IMR-90 (cell line): ENCODE results near the gene UBE3B.

Experiments
- BHLHE40 ChIP-seq: fragments of 150-350 bp; IDR thresholded peaks from 2 replicates; pipeline ENCODE4 v1.6.1; 2016; ENCODE audit warnings: mild to moderate bottlenecking, low read depth, low read length
- CEBPB ChIP-seq: IDR thresholded peaks from 2 replicates; pipeline ENCODE4 v1.6.1; 2012; ENCODE audit warnings: low read depth, low read length, improper control_type of control experiment
- CHD1 ChIP-seq: IDR thresholded peaks from 2 replicates; pipeline ENCODE4 v1.6.1; 2012; ENCODE audit warnings: low read depth, low read length, improper control_type of control experiment
- FOS ChIP-seq: fragments of 150-350 bp; IDR thresholded peaks from 2 replicates; pipeline ENCODE4 v1.6.1; 2016; ENCODE audit warnings: low read depth, low read length
- MAFK ChIP-seq: IDR thresholded peaks from 2 replicates; pipeline ENCODE4 v1.6.1; 2012; ENCODE audit warnings: low read depth, low read length, improper control_type of control experiment
- POLR2A ChIP-seq: IDR thresholded peaks from 2 replicates; pipeline ENCODE4 v1.6.1; 2012; ENCODE audit warnings: mild to moderate bottlenecking, low read depth, low read length
- RAD21 ChIP-seq: IDR thresholded peaks from 2 replicates; pipeline ENCODE4 v1.6.1; 2012; ENCODE audit warnings: low read length, improper control_type of control experiment
- RCOR1 ChIP-seq: IDR thresholded peaks from 2 replicates; pipeline ENCODE4 v1.6.1; 2012; ENCODE audit warnings: mild to moderate bottlenecking, low read length, improper control_type of control experiment; ENCODE audit not compliant: insufficient replicate concordance
- SMC3 ChIP-seq: fragments of 150-350 bp; IDR thresholded peaks from 2 replicates; pipeline ENCODE4 v1.6.1; 2016; ENCODE audit warnings: low read depth, mild to moderate bottlenecking, antibody characterized with exemption, low read length, moderate library complexity
- TF ChIP-seq, protein P1 (sequence below): conservative IDR thresholded peaks from 2 replicates; pipeline ENCODE4 v1.5.1; 2012; ENCODE audit warnings: mild to moderate bottlenecking, low read depth, low read length, improper control_type of control experiment
- TF ChIP-seq, protein P2 (sequence below): fragments of 150-350 bp; IDR thresholded peaks from 2 replicates; pipeline ENCODE4 v1.6.1; 2017; ENCODE audit warnings: mild to moderate bottlenecking, antibody characterized with exemption, low read length, low read depth

DNA sequence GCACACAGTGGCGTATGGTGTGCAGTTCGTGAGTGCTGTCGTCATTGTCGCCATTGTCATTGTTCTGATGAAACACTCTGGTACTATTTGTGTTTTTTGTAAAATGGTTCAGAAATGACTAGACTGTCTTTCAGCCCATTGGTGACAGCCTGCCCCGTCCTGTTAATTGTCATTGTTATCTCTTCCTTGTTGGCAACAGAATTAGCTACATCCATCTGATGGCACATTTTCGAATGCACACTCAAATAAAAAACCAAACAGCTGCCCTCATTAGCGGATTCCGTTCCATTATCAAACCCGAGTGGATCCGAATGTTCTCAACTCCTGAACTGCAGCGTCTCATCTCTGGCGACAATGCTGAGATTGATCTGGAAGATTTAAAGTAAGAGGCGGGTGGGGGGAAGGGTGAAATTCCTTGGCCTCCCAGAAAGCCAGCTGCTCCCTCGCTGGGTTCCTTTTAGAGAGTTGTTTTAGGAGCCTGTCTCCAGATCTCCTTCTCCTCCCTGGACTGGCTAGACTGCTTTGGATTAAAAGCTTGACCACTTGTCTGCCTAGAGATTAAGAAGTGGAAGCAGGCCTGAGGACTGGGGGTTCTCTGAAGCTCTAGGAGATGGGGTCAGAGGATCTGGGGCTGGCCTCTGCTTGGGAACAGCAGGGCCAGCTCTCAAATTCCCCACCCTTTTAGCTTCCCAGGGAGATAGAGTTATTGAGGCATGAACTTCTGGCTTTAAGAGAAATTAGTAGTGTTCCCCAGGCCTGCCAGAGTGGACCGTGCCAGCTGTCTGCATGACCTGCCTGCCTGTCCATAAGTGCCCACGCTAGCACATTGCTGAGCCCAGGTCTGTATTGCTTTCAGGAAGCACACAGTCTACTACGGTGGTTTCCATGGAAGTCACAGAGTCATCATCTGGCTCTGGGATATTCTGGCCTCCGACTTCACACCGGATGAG lies 52.5 kb downstream of the UBE3B start:
- TF ChIP-seq BHLHE40 (no peak), CEBPB (no peak), POLR2A (no peak), RCOR1 (no peak), FOS (no peak), MAFK (no peak), SMC3 (no peak), RAD21 (no peak), CHD1 (no peak)
- TF ChIP-seq, protein P1, sequence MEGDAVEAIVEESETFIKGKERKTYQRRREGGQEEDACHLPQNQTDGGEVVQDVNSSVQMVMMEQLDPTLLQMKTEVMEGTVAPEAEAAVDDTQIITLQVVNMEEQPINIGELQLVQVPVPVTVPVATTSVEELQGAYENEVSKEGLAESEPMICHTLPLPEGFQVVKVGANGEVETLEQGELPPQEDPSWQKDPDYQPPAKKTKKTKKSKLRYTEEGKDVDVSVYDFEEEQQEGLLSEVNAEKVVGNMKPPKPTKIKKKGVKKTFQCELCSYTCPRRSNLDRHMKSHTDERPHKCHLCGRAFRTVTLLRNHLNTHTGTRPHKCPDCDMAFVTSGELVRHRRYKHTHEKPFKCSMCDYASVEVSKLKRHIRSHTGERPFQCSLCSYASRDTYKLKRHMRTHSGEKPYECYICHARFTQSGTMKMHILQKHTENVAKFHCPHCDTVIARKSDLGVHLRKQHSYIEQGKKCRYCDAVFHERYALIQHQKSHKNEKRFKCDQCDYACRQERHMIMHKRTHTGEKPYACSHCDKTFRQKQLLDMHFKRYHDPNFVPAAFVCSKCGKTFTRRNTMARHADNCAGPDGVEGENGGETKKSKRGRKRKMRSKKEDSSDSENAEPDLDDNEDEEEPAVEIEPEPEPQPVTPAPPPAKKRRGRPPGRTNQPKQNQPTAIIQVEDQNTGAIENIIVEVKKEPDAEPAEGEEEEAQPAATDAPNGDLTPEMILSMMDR: no peak
- TF ChIP-seq, protein P2, sequence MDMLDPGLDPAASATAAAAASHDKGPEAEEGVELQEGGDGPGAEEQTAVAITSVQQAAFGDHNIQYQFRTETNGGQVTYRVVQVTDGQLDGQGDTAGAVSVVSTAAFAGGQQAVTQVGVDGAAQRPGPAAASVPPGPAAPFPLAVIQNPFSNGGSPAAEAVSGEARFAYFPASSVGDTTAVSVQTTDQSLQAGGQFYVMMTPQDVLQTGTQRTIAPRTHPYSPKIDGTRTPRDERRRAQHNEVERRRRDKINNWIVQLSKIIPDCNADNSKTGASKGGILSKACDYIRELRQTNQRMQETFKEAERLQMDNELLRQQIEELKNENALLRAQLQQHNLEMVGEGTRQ: no peak
